Fibroblast of mammary gland (primary cell): ENCODE results near the gene PDE9A.

Source experiments
- DNase-seq: peaks from one replicate; pipeline ENCODE4 v3.0.0-alpha.2; 2010; ENCODE audit warnings: low read depth
- H3K4me3 ChIP-seq: 2 replicates; pipeline ENCODE4 v1.5.1; 2011; ENCODE audit warnings: low read depth, mild to moderate bottlenecking, low read length, moderate library complexity; ENCODE audit not compliant: control insufficient read depth
- TF ChIP-seq, protein P1 (sequence below): conservative IDR thresholded peaks from 2 replicates; pipeline ENCODE4 v1.5.1; 2011; ENCODE audit warnings: low read depth, low read length, inconsistent platforms; ENCODE audit not compliant: control insufficient read depth, insufficient read depth

Gene PDE9A

DNA sequence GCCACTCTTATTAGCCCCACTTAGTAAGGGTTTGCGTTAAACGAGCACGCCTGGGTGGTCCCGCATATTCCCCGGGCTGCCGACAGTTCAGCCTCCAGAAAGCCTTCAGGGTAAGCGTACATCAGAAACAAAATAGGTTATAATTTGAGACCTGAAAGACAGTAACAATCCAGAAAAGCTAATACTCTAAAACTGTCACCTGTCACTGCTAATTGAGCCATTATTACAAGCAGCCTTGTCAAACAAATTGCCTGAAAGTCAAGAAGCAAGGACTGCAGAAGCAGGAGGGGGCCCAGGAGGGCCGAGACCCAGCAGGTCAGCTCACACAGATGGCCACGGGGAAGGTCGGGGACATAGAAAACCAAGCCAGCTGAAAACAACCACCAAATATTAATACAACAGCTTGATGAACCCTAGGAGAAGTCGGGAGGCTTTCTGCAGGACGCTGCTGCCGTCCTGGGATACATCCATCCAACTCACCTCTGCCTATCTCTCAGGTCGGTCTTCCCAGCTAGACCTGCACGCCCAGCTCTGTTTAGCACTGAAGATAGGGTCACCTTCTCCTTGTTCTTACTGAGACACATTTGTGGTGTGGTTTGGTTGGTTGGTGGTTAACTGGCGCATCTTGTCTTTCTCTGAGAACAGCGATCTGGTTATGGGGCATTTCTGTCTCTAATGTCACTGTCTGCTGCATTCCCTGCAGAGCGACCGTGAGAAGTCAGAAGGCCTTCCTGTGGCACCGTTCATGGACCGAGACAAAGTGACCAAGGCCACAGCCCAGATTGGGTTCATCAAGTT lies 115.1 kb downstream of the PDE9A start:
- no peak overlapping the region for H3K4me3 ChIP-seq
- TF ChIP-seq, protein P1, sequence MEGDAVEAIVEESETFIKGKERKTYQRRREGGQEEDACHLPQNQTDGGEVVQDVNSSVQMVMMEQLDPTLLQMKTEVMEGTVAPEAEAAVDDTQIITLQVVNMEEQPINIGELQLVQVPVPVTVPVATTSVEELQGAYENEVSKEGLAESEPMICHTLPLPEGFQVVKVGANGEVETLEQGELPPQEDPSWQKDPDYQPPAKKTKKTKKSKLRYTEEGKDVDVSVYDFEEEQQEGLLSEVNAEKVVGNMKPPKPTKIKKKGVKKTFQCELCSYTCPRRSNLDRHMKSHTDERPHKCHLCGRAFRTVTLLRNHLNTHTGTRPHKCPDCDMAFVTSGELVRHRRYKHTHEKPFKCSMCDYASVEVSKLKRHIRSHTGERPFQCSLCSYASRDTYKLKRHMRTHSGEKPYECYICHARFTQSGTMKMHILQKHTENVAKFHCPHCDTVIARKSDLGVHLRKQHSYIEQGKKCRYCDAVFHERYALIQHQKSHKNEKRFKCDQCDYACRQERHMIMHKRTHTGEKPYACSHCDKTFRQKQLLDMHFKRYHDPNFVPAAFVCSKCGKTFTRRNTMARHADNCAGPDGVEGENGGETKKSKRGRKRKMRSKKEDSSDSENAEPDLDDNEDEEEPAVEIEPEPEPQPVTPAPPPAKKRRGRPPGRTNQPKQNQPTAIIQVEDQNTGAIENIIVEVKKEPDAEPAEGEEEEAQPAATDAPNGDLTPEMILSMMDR, result no peak
- DNase-seq, result no peak

DNA sequence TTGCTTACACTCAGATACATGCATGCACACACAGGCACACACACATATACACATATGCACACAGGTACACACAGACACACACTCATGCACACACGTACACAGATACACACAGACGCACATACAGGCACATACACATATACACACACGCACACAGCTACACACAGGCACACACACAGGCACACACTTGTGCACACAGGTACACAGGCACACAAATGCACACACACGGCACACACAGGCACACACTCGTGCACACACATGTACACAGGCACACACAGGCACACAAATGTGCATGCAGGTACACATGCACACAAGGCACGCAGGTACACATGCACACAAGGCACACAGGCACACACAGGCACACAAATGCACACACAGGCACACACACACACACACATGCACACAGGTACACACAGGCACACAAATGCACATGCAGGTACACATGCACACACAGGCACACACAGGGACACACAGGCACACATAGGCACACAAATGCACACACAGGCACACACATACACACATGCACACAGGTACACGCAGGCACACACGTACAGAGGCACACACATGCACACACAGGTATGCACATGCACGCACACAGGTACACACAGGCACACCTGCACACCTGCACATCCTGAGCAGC lies 115.9 kb downstream of the PDE9A start:
- DNase-seq, result no peak
- TF ChIP-seq, protein P1, result no peak
- H3K4me3 ChIP-seq, result no peak overlapping the region

DNA sequence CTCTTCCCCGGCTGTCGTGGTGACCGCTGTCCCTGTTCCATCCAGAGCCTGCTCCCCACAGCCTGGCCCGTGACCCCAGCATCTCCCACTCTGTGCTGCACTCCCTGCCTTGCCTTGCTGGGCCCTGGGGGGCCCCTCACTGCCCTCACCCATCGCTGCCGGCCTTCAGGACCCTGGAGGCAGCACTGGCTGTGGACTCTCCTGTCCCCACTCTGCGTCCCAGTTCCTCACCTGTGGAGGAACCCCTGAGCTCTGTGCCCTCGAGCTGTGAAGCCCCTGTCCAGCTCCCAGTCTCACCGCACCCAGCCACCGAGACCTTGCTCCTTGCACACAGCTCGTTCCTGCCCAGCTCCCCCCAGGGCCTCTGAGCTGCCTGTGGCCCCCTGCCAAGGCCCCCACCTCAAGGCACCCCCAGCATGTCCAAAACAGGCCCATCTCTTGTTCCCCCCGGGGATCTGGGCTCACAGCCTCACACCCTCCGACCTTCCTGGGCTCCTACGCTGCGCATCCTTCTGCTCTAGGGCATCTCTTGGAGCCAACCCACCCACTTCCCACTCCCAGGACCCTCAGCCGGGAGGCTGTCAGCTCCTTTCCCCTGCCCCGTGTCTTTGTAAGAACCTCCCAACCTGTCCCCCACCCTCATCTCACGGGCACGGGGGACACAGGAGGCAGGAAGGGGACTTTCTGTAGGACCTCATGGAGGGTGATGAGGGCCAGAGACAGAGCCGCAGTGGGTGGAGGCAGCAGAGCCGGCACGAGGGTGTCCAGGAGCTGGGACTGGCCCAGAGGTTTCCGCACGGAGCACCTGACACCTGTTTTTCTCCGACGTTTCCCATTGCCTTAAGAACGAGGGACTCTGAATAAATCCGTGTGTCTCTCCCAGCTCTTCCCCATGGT lies 116.6 kb downstream of the PDE9A start:
- H3K4me3 ChIP-seq, result no peak overlapping the region
- TF ChIP-seq, protein P1, result no peak
- DNase-seq, result no peak

DNA sequence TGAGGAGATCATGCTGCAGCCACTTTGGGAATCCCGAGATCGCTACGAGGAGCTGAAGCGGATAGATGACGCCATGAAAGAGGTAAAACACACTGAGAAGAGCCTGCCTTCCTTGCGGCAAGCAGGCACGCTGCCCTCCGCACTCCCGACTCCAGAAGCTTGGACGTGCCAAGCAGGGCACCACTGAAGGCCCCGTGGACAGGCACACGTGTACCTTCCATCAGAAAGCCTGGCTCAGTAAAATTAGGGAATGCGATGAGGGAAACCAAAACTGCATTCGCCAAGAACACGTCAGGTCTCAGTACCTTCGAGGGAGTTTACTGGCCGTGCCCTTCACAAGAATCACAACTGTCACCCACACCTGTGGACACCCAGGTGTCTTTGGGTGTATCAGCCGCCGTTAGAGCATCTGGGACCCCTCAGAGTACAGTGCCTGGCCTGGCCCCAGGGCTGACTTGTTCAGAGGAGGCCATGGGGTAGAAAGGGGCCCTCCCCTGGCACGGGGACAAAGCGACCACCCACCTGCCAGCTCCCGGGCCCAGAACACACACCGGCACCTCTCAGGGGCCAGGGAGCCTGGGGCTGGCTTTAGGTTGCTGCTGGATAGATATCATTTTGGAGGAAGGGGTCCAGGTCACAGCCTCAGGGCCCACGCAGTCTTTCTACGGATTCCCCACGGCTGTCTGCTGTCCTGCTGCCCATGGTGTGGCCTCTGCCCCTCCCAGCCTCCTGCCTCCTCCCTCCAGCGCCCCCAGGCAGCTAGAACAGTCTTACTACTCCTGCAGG lies 117.5 kb downstream of the PDE9A start:
- no peak for DNase-seq
- no peak overlapping the region for H3K4me3 ChIP-seq
- TF ChIP-seq, protein P1, result no peak

DNA sequence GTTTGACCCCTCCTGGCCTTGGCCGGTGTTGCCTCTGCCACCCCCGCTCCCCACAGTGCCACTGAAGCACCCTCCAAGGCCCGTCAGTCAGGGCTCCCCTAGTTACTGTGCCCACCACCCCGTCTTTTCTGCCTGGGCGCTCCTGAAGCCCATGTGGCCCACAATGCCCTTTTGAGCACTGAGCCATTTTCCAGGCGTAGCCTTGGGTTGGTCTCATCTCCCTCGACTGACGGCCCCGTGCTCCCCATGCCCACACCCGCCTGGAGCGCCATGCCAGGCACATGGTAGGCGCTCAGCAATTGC lies 118.0 kb downstream of the PDE9A start:
- DNase-seq, result no peak
- H3K4me3 ChIP-seq, result no peak overlapping the region
- TF ChIP-seq, protein P1, result no peak

DNA sequence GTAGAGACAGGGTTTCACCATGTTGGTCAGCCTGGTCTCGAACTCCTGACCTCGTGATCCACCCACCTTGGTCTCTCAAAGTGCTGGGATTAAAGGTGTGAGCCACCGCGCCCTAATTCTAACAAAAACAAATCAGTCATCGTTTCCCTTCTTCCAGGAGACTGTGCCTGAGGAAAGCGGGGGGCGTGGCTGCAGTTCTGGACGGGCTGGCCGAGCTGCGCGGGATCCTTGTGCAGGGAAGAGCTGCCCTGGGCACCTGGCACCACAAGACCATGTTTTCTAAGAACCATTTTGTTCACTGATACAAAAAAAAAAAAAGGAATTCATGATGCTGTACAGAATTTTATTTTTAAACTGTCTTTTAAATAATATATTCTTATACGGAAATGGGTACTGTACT lies 121.7 kb downstream of the PDE9A start:
- DNase-seq, result no peak
- TF ChIP-seq, protein P1, result no peak

More for the DNA sequence above, 121.7 kb downstream of the PDE9A start:
- no peak overlapping the region for H3K4me3 ChIP-seq
